Activated CD8-positive, alpha-beta memory T cell treated with anti-CD3 and anti-CD28 coated beads, Interleukin-2, amount 50 U/mL, for 48 hours (primary cell): Measurements from ENCODE around the gene PPP2CA.
"Not testable (repeated sequence)": the region's sequence is repeated elsewhere in the genome, so short reads cannot be mapped to it uniquely, and the experiment has no call there.

Experiments
- DNase-seq: peaks from one replicate; pipeline ENCODE4 v3.0.0-alpha.2; 2020

PPP2CA gene

GRCh38 chr5:134245101-134245604 lies 19.3 kb upstream of the PPP2CA start:
- DNase-seq = no peak

- DNase-seq = no peak
These were observed 16.3 kb upstream of the PPP2CA start for GRCh38 chr5:134242146-134242545.

- no peak for DNase-seq
These were observed 14.6 kb upstream of the PPP2CA start for GRCh38 chr5:134240421-134240962.

- DNase-seq = no peak
These were observed 10.9 kb upstream of the PPP2CA start for GRCh38 chr5:134236820-134237219.

GRCh38 chr5:134236318-134236717 lies 10.4 kb upstream of the PPP2CA start:
- no peak for DNase-seq

DNA sequence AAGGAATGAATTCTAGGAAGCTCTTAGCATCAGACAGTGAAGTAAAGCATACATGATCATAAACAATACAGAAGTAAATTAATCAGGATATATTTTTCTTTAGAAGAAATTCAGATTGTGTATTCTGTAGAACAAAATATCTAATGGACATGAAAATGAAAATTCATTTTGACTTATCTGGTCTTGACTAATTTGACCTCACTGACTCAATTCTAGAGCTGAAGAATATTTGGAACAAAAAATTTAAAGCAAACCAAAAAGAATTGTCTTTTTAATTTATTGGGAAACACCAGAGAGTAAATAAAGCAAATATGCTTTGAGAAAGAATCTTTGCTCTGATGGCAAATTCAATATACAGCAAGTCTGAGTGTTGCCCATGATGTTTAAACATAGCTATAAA lies 2.8 kb upstream of the PPP2CA start:
- no peak for DNase-seq

GRCh38 chr5:134227776-134228175 lies 1.9 kb upstream of the PPP2CA start:
- DNase-seq = no peak

DNA sequence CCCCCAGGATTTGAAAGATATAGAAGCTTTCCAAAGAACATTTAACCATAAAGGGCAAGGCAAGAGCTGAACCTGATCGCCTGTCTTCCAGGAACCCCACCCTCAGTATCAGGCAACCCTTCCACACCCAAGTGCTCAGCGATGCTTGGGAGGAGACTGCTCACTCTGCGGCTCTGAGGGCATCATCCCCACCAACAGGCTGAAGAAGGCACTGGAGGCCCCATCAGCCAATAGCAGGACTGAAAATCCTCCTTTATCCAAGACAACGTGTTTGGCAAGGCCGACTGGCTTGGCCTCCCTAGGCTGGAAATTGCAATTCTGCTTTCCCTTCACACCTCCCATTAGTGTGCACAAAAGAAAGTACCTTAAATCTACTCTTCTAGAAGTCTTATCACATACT lies 1.4 kb upstream of the PPP2CA start:
- DNase-seq = no peak

DNA sequence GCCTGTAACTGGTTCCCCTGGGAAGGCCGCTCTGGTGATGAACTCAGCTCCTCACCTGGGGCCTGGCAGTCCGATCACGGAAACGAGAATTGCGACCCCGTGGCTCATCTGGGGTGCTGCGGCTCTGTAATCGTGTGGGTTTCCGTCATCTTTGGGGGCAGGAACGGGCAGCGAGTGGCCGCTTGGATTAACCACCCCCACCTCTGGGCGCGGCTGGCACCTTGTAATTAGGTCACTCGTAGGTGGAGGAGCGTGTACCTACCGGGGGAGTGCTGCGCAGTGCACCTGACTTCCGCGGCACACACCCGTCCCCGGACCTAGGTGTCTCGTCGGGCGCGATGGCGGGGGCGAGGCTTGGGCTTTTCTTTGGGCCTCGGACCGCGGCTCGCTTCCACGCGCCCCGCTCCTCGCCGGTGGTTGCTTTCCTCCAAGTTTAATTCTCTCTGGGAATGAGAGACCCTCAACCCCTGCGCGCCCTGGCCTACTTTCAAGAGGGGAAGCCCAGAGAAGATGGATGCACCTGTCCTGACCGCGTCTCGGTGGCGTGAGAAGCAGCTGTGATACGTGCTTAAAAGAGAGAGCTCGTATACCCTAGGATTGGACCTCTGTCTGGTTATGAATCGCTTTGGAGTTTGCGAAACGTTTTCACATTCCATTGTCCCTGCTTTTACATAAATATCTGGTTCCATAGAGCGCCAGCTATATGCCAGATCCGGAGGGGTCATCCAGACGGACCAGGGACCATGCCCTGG lies 744 bp upstream of the PPP2CA start:
- no peak for DNase-seq

DNA sequence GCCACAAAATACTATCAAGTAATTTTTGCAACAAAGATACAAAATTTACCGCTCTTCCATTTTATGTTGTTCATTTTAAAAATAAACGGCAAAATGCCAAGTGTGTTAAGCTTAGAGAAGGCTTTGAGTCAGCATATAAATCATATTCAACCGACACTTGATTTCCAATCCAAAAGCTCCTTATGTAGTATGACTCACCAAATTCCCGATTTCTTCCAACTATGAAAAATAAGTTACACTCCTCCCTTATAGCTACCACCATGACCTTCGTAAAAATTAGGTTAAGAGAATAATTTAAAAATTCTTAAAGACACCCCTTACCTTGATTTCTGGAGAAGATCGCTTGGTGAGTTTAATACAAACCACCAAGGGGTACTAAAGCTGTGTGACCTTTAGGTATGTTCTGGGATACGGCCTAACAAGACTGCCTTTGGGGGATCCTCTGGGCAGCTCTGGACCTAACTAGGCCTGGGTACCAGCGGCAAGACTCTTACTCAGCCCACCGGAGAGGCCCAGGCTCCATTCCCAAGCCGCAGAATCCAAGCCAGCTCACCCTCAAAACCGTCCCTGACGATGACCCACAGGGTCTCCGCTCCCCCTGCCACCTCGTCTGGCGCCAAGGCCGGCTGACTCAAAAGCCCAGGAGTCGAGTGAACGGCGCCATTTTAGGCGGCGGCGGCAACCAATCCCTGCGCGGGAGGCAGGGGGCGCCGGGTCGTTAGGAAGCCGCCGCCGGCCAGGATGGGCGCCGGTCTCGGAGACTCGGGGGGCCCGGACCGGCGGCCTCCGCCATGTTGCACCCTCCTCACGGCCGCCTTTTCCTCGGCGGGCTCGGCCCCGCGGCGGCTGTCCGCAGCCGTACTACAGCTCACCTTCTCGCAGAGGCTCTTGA lies 739 bp downstream of the PPP2CA start:
- DNase-seq = peak; percentile 84

GRCh38 chr5:134223406-134224248 lies 2.2 kb downstream of the PPP2CA start:
- no peak for DNase-seq

DNA sequence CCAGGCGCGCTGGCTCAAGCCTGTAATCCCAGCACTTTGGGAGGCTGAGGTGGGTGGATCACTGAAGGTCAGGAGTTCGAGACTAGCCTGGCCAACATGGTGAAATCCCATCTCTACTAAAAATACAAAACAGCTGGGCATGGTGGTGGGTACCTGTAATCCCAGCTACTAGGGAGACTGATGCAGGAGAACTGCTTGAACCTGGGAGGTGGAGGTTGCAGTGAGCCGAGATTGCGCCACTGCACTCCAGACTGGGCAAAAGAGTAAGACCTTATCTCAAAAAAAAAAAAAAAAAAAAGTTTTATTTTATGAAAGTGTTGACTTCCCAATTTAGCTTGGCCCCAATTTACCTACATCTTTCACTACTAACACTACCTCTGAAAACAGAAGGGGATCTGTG lies 4.2 kb downstream of the PPP2CA start:
- DNase-seq = not testable (repeated sequence)

- DNase-seq = no peak
These were observed 10.1 kb downstream of the PPP2CA start for GRCh38 chr5:134215757-134216156.

GRCh38 chr5:134211263-134212031 lies 14.4 kb downstream of the PPP2CA start:
- DNase-seq = not testable (repeated sequence)

DNA sequence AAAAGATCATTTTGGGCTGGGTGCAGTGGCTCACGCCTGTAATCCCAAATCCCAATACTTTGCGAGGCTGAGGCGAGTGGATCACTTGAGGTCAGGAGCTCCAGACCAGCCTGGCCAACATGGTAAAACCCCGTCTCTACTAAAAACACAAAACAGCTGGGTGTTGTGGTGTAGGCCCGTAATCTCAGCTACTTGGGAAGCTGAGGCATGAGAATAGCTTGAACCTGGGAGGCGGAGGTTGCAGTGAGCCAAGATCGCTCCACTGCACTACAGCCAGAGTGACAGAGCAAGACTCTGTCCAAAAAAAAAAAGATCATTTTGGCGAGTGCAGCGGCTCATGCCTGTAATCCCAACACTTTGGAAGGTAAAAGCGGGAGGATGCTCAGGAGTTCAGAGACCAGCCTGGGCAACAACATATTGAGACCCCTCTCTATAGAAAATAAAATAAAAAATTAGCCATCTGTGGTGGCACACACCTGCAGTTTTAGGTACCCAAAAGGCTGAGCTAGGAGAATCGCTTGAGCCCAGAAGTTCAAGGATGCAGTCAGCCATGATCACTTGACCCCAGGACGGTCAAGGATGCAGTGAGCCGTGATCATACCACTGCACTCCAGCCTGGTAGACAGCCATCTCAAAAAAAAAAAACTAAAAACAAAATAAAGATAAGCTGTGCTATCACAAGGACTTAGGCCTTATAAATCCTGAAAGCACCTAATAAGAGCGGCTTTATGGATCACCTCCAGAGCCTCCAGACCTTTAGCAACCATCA lies 16.2 kb downstream of the PPP2CA start:
- no peak for DNase-seq

GRCh38 chr5:134207696-134208095 lies 18.2 kb downstream of the PPP2CA start:
- DNase-seq = no peak

- no peak for DNase-seq
These were observed 19.2 kb downstream of the PPP2CA start for GRCh38 chr5:134206627-134207160.

DNA sequence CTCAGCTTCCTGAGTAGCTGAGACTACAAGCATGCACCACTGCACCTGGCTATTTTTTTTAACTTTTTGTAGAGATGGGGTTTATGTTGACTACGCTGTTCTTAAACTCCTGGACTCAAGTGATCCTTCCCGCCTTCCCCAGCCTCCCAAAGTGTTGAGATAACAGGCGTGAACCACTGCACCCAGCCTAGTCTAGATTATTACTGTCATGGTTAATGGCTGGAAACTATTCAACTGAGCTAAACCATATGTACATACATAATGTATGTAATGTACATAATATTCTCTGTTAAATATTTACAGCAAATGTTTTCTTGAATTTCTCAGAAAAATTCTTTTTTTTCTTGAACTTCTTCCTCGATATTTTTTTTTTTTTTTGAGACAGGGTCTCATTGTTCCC lies 21.3 kb downstream of the PPP2CA start:
- no peak for DNase-seq

DNA sequence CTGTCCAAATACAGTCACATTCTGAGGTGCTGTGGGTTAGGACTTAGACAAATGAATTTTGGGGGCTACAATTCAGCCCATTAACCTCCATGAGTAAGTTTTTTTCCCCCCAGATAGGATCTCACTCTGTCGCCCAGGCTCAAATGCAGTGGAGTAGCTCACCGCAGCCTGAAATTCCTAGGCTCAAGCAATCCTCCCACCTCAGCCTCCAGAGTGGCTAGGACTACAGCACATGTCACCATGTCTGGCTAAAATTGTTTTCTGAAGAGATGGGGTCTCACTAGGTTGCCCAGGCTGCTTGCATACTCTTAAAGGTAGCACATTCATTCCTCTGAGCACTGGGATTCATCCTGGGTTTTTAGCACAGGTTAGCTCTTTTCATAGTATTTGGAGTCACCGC lies 22.2 kb downstream of the PPP2CA start:
- DNase-seq = no peak

- DNase-seq = no peak
These were observed 30.2 kb downstream of the PPP2CA start for GRCh38 chr5:134195666-134196065.

DNA sequence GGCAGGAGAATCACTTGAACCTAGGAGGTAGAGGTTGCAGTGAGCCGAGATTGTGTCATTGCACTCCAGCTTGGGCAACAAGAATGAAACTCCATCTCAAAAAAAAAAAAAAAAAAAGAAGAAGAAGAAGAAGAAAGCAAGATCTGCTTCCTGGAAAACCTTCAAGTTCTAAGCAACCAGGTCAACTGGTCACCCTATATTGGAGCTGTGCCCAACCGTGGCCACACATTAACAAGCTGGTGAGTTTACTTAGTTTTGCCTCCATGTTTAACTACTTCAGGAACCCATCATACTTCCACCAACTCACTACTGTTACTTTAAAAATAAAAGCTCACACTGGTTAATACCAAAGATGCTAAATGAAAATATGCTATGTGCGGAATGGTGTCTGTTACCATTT lies 36.8 kb downstream of the PPP2CA start:
- no peak for DNase-seq
